ENCODE measurements around the gene GNE. TPM values are rescaled to one million over a fixed set of nuclear protein-coding genes. Genes with fewer than 3 reads are reported as not detected.

The GNE gene
- total RNA-seq, 1 experiment from 2014 or later: 8.4 TPM

DNA sequence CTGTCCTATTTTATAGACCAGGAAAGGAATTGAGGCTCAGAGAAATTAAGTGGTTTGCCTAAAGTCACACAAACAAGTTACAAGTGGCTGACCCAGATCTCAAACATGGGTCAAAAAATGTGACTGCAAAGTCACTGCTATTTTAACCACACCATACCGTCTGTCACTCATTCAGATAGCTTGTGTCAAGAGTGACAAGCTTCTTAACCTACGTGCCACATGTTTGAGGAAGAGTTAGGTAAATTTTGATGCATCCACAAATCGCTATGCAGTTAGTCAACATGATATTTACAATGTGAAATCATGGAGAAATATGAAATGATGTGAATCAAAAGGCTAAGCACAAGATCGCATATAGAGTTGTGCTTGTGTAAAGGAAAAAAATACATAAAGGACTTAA lies 22.7 kb upstream of the GNE start:
- TF ChIP-seq EGR1 (IDR thresholded peaks at IDR 0.05; ENCODE audit: low read depth): no peak
- TF ChIP-seq ZFX (IDR thresholded peaks at IDR 0.05): no peak
- TF ChIP-seq, protein P1, sequence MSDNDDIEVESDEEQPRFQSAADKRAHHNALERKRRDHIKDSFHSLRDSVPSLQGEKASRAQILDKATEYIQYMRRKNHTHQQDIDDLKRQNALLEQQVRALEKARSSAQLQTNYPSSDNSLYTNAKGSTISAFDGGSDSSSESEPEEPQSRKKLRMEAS (IDR thresholded peaks at IDR 0.05): no peak
- TF ChIP-seq POLR2A (IDR thresholded peaks at IDR 0.05; ENCODE audit: borderline replicate concordance, extremely low read depth, insufficient read depth, insufficient read length): no peak
- TF ChIP-seq SRF (IDR thresholded peaks at IDR 0.05; ENCODE audit: low read depth): no peak
- TF ChIP-seq FOSL1 (IDR thresholded peaks at IDR 0.05; ENCODE audit: low read depth): no peak
- no peak for TF ChIP-seq EZH2 (IDR thresholded peaks at IDR 0.05)
- TF ChIP-seq YY1 (IDR thresholded peaks at IDR 0.05; ENCODE audit: extremely low read depth, insufficient replicate concordance, low read depth, low read length): no peak
- no peak for TF ChIP-seq SIN3A (IDR thresholded peaks at IDR 0.05; ENCODE audit: low read depth)
- TF ChIP-seq SP1 (IDR thresholded peaks at IDR 0.05; ENCODE audit: low read depth): no peak
- TF ChIP-seq, protein P2, sequence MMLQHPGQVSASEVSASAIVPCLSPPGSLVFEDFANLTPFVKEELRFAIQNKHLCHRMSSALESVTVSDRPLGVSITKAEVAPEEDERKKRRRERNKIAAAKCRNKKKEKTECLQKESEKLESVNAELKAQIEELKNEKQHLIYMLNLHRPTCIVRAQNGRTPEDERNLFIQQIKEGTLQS (IDR thresholded peaks at IDR 0.05): no peak
- TF ChIP-seq CBX3 (IDR thresholded peaks at IDR 0.05; ENCODE audit: low read depth): no peak
- TF ChIP-seq, protein P3, sequence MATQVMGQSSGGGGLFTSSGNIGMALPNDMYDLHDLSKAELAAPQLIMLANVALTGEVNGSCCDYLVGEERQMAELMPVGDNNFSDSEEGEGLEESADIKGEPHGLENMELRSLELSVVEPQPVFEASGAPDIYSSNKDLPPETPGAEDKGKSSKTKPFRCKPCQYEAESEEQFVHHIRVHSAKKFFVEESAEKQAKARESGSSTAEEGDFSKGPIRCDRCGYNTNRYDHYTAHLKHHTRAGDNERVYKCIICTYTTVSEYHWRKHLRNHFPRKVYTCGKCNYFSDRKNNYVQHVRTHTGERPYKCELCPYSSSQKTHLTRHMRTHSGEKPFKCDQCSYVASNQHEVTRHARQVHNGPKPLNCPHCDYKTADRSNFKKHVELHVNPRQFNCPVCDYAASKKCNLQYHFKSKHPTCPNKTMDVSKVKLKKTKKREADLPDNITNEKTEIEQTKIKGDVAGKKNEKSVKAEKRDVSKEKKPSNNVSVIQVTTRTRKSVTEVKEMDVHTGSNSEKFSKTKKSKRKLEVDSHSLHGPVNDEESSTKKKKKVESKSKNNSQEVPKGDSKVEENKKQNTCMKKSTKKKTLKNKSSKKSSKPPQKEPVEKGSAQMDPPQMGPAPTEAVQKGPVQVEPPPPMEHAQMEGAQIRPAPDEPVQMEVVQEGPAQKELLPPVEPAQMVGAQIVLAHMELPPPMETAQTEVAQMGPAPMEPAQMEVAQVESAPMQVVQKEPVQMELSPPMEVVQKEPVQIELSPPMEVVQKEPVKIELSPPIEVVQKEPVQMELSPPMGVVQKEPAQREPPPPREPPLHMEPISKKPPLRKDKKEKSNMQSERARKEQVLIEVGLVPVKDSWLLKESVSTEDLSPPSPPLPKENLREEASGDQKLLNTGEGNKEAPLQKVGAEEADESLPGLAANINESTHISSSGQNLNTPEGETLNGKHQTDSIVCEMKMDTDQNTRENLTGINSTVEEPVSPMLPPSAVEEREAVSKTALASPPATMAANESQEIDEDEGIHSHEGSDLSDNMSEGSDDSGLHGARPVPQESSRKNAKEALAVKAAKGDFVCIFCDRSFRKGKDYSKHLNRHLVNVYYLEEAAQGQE (IDR thresholded peaks at IDR 0.05; ENCODE audit: low read depth): no peak
- TF ChIP-seq TCF7L2 (IDR thresholded peaks at IDR 0.05; ENCODE audit: borderline replicate concordance, extremely low read depth, insufficient read depth, insufficient read length): no peak
- no peak for TF ChIP-seq ELF1 (IDR thresholded peaks at IDR 0.05; ENCODE audit: borderline replicate concordance, low read depth)
- TF ChIP-seq POLR2AphosphoS5 (IDR thresholded peaks at IDR 0.05; ENCODE audit: low read depth, low read length): no peak
- no peaks in the 10 kb centered on the region for H3K36me3 ChIP-seq (ENCODE audit: control insufficient read depth in 1 of 2, insufficient read depth in 2 of 2, low read length in 2 of 2)
- POLR2A ChIA-PET: no interaction called here
- no peak overlapping the region for H3K4me2 ChIP-seq (ENCODE audit: low read length)
- H3K27ac ChIP-seq (ENCODE audit: low read depth, low read length): no peak overlapping the region
- RAD21 ChIA-PET (ENCODE audit: low non-redundant PET in 1 of 2, low total read pairs in 2 of 2, uncharacterized antibody in 2 of 2, unreplicated experiment in 2 of 2): no interaction called here
- no peak overlapping the region for H3K9ac ChIP-seq (ENCODE audit: low read length)
- no peaks in the 10 kb centered on the region for H3K27me3 ChIP-seq (ENCODE audit: insufficient read depth, low read length)
- ATAC-seq (no peak), DNase-seq (ENCODE audit: low read depth, low spot score) (no peak)
- no peaks in the 10 kb centered on the region for H3K4me1 ChIP-seq (ENCODE audit: control insufficient read depth in 1 of 2, insufficient read depth in 2 of 2, low read length in 2 of 2)
- no peaks in the 10 kb centered on the region for H3K9me3 ChIP-seq (ENCODE audit: control insufficient read depth in 1 of 2, insufficient read depth in 1 of 2, low read depth in 1 of 2, low read length in 2 of 2)
- intact Hi-C loops (cut with micrococcal nuclease): no loop called here
- no peak overlapping the region for H3K4me3 ChIP-seq (replicated peaks in 1 of 2; ENCODE audit: low read depth in 1 of 2, low read length in 2 of 2)
- H3K9me2 ChIP-seq (ENCODE audit: insufficient read depth): no peaks in the 10 kb centered on the region
- CTCF ChIA-PET: no interaction called here
- BruUV-seq (replicated peaks): no TSS peak
- no peaks in the 10 kb centered on the region for H4K20me1 ChIP-seq (ENCODE audit: insufficient read depth)
- no peaks in the 10 kb centered on the region for H3K79me2 ChIP-seq (ENCODE audit: insufficient read depth, low read length)
- no peak overlapping the region for H2AFZ ChIP-seq (ENCODE audit: low read depth, low read length, poor library complexity, severe bottlenecking)
